ENCODE measurements around the gene SPOCK1.

The SPOCK1 gene

DNA sequence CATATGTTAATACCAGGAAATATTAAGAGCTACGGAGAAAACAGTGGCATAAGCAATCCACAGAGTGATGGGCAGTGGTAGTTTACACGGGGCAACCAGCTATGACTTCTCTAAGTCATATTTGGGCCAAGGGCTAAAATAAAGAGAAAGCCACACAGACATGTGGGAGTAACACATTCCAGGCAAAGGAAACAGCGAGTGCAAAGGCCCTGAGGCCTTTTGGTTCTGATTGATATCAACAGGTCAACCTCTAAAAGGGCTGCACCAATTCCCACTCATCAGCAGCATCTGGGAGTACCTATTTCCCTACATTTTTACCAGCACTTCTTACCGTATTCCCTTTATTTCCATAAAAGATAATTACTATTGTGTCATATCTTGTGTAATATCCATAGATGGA lies 173.4 kb downstream of the SPOCK1 start:
- DNase-seq, result no peak
- Histone ChIP-seq H3K9ac (ENCODE audit: low read length) (no peak overlapping the region), H3K9me3 (ENCODE audit: control insufficient read depth, low read length) (no peaks in the 10 kb centered on the region), H4K91ac (ENCODE audit: low read length) (no peak overlapping the region), H3K36me3 (ENCODE audit: control insufficient read depth in 1 of 2, insufficient read depth in 2 of 2, low read depth in 1 of 2, low read length in 2 of 2) (no peaks in the 10 kb centered on the region), H2AK5ac (ENCODE audit: low read length, severe bottlenecking) (no peak overlapping the region), H3K18ac (ENCODE audit: low read depth in 1 of 2, low read length in 2 of 2) (no peak overlapping the region), H2AFZ (ENCODE audit: low read depth, low read length) (no peak overlapping the region), H4K8ac (ENCODE audit: low read length) (no peak overlapping the region), H3K4me1 (ENCODE audit: control insufficient read depth, insufficient read depth, low read depth, low read length) (no peaks in the 10 kb centered on the region), H3K23ac (ENCODE audit: low read length in 2 of 2) (no peak overlapping the region), H2BK120ac (ENCODE audit: low read depth, low read length) (no peak overlapping the region), H3K4me3 (ENCODE audit: insufficient read depth in 1 of 2, low read depth in 1 of 2, low read length in 2 of 2) (no peak overlapping the region), H2BK15ac (ENCODE audit: low read depth, poor library complexity, severe bottlenecking) (no peak overlapping the region), H3K27me3 (ENCODE audit: control insufficient read depth in 1 of 2, insufficient read depth in 1 of 2, low read length in 2 of 2) (no peaks in the 10 kb centered on the region), H2BK5ac (ENCODE audit: low read depth, low read length, poor library complexity, severe bottlenecking) (no peak overlapping the region), H3K4ac (ENCODE audit: low read depth in 1 of 2, low read length in 2 of 2) (no peak overlapping the region), H3K79me1 (replicated peaks; ENCODE audit: low read length, poor library complexity, severe bottlenecking) (no peaks in the 10 kb centered on the region), H3K14ac (ENCODE audit: low read length in 2 of 2) (no peak overlapping the region), H3K27ac (ENCODE audit: low read length, poor library complexity, severe bottlenecking) (no peak overlapping the region), H3K4me2 (ENCODE audit: low read length, poor library complexity, severe bottlenecking) (no peak overlapping the region), H2BK12ac (ENCODE audit: low read length in 2 of 2) (no peak overlapping the region)
- WGBS, result 69% methylated on average over 3 of the region's 4 CpGs

DNA sequence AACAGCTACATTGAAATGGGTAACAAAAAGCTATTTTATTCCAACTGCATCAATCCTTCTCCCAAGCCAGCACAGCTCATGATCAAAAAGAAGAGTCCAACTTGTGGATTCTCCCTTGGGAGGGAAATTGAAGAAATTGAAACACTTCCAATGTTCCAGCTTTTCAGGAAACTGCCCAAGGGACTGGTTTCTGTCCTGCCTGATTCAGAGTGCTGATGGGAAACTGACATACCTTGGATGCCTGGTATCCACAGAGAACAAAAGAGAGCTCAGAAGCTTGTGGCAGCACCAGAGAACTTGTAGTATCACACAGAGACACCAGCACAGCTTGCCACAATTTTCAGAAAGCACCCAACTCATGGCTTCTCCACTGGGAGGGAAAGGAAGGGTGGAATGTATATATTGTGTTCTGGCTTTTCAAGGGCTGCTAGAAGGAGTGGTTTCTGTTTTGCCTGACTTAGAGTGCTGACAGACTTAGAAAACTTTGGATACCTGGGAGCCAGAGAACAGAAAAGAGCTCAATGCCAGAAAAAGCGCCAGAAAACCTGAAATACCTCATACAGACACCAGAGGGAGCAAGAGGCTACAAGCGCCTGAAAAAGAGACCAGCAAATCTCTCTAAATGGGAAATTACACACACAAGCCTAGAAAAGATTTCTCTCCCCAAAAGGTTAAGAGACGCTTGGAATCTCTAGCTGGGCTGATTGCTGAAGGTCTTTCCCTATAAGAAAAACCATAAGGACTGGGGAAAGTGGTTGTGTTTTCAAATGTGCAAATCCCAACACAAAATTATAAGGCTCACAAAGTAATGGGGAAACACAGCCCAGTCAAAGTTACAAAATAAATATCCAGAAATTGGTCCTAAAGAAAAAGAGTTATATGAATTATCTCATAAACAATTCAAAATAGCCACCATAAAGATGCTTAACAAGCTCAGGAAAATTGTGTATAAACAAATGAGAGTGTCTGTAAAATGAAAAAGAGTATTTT lies 178.8 kb downstream of the SPOCK1 start:
- Histone ChIP-seq H2AK5ac (ENCODE audit: low read length, severe bottlenecking) (no peak overlapping the region), H3K14ac (ENCODE audit: low read length in 2 of 2) (no peak overlapping the region), H3K9me3 (ENCODE audit: control insufficient read depth, low read length) (no peaks in the 10 kb centered on the region), H3K4me2 (ENCODE audit: low read length, poor library complexity, severe bottlenecking) (no peak overlapping the region), H4K91ac (ENCODE audit: low read length) (no peak overlapping the region), H2BK5ac (ENCODE audit: low read depth, low read length, poor library complexity, severe bottlenecking) (no peak overlapping the region), H2AFZ (ENCODE audit: low read depth, low read length) (no peak overlapping the region), H2BK12ac (ENCODE audit: low read length in 2 of 2) (no peak overlapping the region), H4K8ac (ENCODE audit: low read length) (no peak overlapping the region), H3K36me3 (ENCODE audit: control insufficient read depth in 1 of 2, insufficient read depth in 2 of 2, low read depth in 1 of 2, low read length in 2 of 2) (no peaks in the 10 kb centered on the region), H3K79me1 (replicated peaks; ENCODE audit: low read length, poor library complexity, severe bottlenecking) (no peaks in the 10 kb centered on the region), H3K9ac (ENCODE audit: low read length) (peak overlapping the region; percentile 11), H3K27me3 (ENCODE audit: control insufficient read depth in 1 of 2, insufficient read depth in 1 of 2, low read length in 2 of 2) (peaks cover 0 to 3% of the 10 kb centered on the region in 2 experiments), H2BK15ac (ENCODE audit: low read depth, poor library complexity, severe bottlenecking) (no peak overlapping the region), H2BK120ac (ENCODE audit: low read depth, low read length) (no peak overlapping the region), H3K23ac (ENCODE audit: low read length in 2 of 2) (no peak overlapping the region), H3K18ac (ENCODE audit: low read depth in 1 of 2, low read length in 2 of 2) (no peak overlapping the region), H3K27ac (ENCODE audit: low read length, poor library complexity, severe bottlenecking) (no peak overlapping the region), H3K4me1 (ENCODE audit: control insufficient read depth, insufficient read depth, low read depth, low read length) (no peaks in the 10 kb centered on the region), H3K4me3 (ENCODE audit: insufficient read depth in 1 of 2, low read depth in 1 of 2, low read length in 2 of 2) (no peak overlapping the region), H3K4ac (ENCODE audit: low read depth in 1 of 2, low read length in 2 of 2) (no peak overlapping the region)
- DNase-seq, result peak; percentile 57
- WGBS, result 0% methylated on average over 2 of the region's 3 CpGs

- WGBS, result 90% methylated on average over 5 of the region's 6 CpGs
- H2AK5ac ChIP-seq (ENCODE audit: low read length, severe bottlenecking), result no peak overlapping the region
These were observed 181.1 kb downstream of the SPOCK1 start for GRCh38 chr5:137318027-137318426.

GRCh38 chr5:137316346-137316736 lies 182.8 kb downstream of the SPOCK1 start:
- no peak overlapping the region for H3K23ac ChIP-seq (ENCODE audit: low read length in 2 of 2)
- H2BK5ac ChIP-seq (ENCODE audit: low read depth, low read length, poor library complexity, severe bottlenecking), result no peak overlapping the region
- H3K79me1 ChIP-seq (replicated peaks; ENCODE audit: low read length, poor library complexity, severe bottlenecking), result no peaks in the 10 kb centered on the region
- no peak overlapping the region for H4K8ac ChIP-seq (ENCODE audit: low read length)
- no peak overlapping the region for H2BK120ac ChIP-seq (ENCODE audit: low read depth, low read length)
- H3K36me3 ChIP-seq (ENCODE audit: control insufficient read depth in 1 of 2, insufficient read depth in 2 of 2, low read depth in 1 of 2, low read length in 2 of 2), result no peaks in the 10 kb centered on the region
- H3K4me2 ChIP-seq (ENCODE audit: low read length, poor library complexity, severe bottlenecking), result no peak overlapping the region
- H3K4me1 ChIP-seq (ENCODE audit: control insufficient read depth, insufficient read depth, low read depth, low read length), result no peaks in the 10 kb centered on the region
- H2AK5ac ChIP-seq (ENCODE audit: low read length, severe bottlenecking), result no peak overlapping the region
- no peak overlapping the region for H2BK12ac ChIP-seq (ENCODE audit: low read length in 2 of 2)
- DNase-seq, result no peak
- 51% methylated on average over 1 of the region's 1 CpG for WGBS
- H4K91ac ChIP-seq (ENCODE audit: low read length), result no peak overlapping the region
- H3K27ac ChIP-seq (ENCODE audit: low read length, poor library complexity, severe bottlenecking), result no peak overlapping the region
- no peak overlapping the region for H3K4me3 ChIP-seq (ENCODE audit: insufficient read depth in 1 of 2, low read depth in 1 of 2, low read length in 2 of 2)
- no peak overlapping the region for H3K14ac ChIP-seq (ENCODE audit: low read length in 2 of 2)
- H3K9ac ChIP-seq (ENCODE audit: low read length), result no peak overlapping the region
- no peak overlapping the region for H2BK15ac ChIP-seq (ENCODE audit: low read depth, poor library complexity, severe bottlenecking)
- peaks cover 0 to 3% of the 10 kb centered on the region in 2 experiments for H3K27me3 ChIP-seq (ENCODE audit: control insufficient read depth in 1 of 2, insufficient read depth in 1 of 2, low read length in 2 of 2)
- no peaks in the 10 kb centered on the region for H3K9me3 ChIP-seq (ENCODE audit: control insufficient read depth, low read length)
- H2AFZ ChIP-seq (ENCODE audit: low read depth, low read length), result no peak overlapping the region
- no peak overlapping the region for H3K4ac ChIP-seq (ENCODE audit: low read depth in 1 of 2, low read length in 2 of 2)
- no peak overlapping the region for H3K18ac ChIP-seq (ENCODE audit: low read depth in 1 of 2, low read length in 2 of 2)

More at GRCh38 chr5:137318027-137318426, 181.1 kb downstream of the SPOCK1 start:
- no peak overlapping the region for H3K4me3 ChIP-seq (ENCODE audit: insufficient read depth in 1 of 2, low read depth in 1 of 2, low read length in 2 of 2)
- no peak overlapping the region for H3K27ac ChIP-seq (ENCODE audit: low read length, poor library complexity, severe bottlenecking)
- H3K79me1 ChIP-seq (replicated peaks; ENCODE audit: low read length, poor library complexity, severe bottlenecking), result no peaks in the 10 kb centered on the region
- H2BK120ac ChIP-seq (ENCODE audit: low read depth, low read length), result no peak overlapping the region
- H3K4me1 ChIP-seq (ENCODE audit: control insufficient read depth, insufficient read depth, low read depth, low read length), result no peaks in the 10 kb centered on the region
- H3K36me3 ChIP-seq (ENCODE audit: control insufficient read depth in 1 of 2, insufficient read depth in 2 of 2, low read depth in 1 of 2, low read length in 2 of 2), result no peaks in the 10 kb centered on the region
- H3K9me3 ChIP-seq (ENCODE audit: control insufficient read depth, low read length), result no peaks in the 10 kb centered on the region
- H3K4me2 ChIP-seq (ENCODE audit: low read length, poor library complexity, severe bottlenecking), result no peak overlapping the region
- H2BK15ac ChIP-seq (ENCODE audit: low read depth, poor library complexity, severe bottlenecking), result no peak overlapping the region
- H3K27me3 ChIP-seq (ENCODE audit: control insufficient read depth in 1 of 2, insufficient read depth in 1 of 2, low read length in 2 of 2), result peaks cover 0 to 3% of the 10 kb centered on the region in 2 experiments
- H3K4ac ChIP-seq (ENCODE audit: low read depth in 1 of 2, low read length in 2 of 2), result no peak overlapping the region
- DNase-seq, result no peak
- no peak overlapping the region for H3K18ac ChIP-seq (ENCODE audit: low read depth in 1 of 2, low read length in 2 of 2)
- no peak overlapping the region for H3K14ac ChIP-seq (ENCODE audit: low read length in 2 of 2)
- H3K9ac ChIP-seq (ENCODE audit: low read length), result no peak overlapping the region
- no peak overlapping the region for H2AFZ ChIP-seq (ENCODE audit: low read depth, low read length)
- H2BK5ac ChIP-seq (ENCODE audit: low read depth, low read length, poor library complexity, severe bottlenecking), result no peak overlapping the region
- H4K91ac ChIP-seq (ENCODE audit: low read length), result no peak overlapping the region
- H3K23ac ChIP-seq (ENCODE audit: low read length in 2 of 2), result no peak overlapping the region
- no peak overlapping the region for H4K8ac ChIP-seq (ENCODE audit: low read length)
- no peak overlapping the region for H2BK12ac ChIP-seq (ENCODE audit: low read length in 2 of 2)
